Ectodermal cell (in vitro differentiated cells): Measurements from ENCODE around the gene TBC1D14.

Experiments
- H3K27ac ChIP-seq: 2 replicates; pipeline ENCODE4 v1.7.0; 2013; ENCODE audit warnings: mild to moderate bottlenecking, low read depth, low read length; ENCODE audit not compliant: insufficient read depth, poor library complexity, severe bottlenecking
- H3K27me3 ChIP-seq: 2 replicates; pipeline ENCODE4 v1.7.0; 2013; ENCODE audit warnings: mild to moderate bottlenecking, low read length; ENCODE audit not compliant: insufficient read depth, control insufficient read depth, poor library complexity, severe bottlenecking
- H3K36me3 ChIP-seq: one replicate; pipeline ENCODE4 v1.7.0; 2013; ENCODE audit warnings: low read length; ENCODE audit not compliant: control insufficient read depth, insufficient read depth
- H3K4me1 ChIP-seq: one replicate; pipeline ENCODE4 v1.7.0; 2013; ENCODE audit warnings: low read length; ENCODE audit not compliant: control insufficient read depth, insufficient read depth
- H3K4me3 ChIP-seq: 2 replicates; pipeline ENCODE4 v1.7.0; 2013; ENCODE audit warnings: low read depth, low read length, control low read depth; ENCODE audit not compliant: insufficient read depth
- H3K9me3 ChIP-seq: 2 replicates; pipeline ENCODE4 v1.7.0; 2013; ENCODE audit warnings: mild to moderate bottlenecking, low read length, moderate library complexity; ENCODE audit not compliant: control insufficient read depth
- WGBS, 2 experiments: methylation state at CpG; one replicate each; pipeline ENCODE4 v1.1.7; 2013; ENCODE audit warnings: missing lambda C conversion rate in 2 of 2; 5-methylcytosine and 5-hydroxymethylcytosine counted together

Gene TBC1D14

GRCh38 chr4:7027284-7027683, 117.7 kb downstream of the TBC1D14 start:
- Histone ChIP-seq H3K4me1 (no peaks in the 10 kb centered on the region), H3K9me3 (no peaks in the 10 kb centered on the region), H3K4me3 (no peak overlapping the region), H3K36me3 (peaks cover 23% of the 10 kb centered on the region), H3K27me3 (no peaks in the 10 kb centered on the region), H3K27ac (no peak overlapping the region)
- WGBS, 2 experiments: 89 to 94% methylated on average over 7 of the region's 7 CpGs

- no peaks in the 10 kb centered on the region for H3K27me3 ChIP-seq
- no peak overlapping the region for H3K27ac ChIP-seq
- H3K4me1 ChIP-seq: no peaks in the 10 kb centered on the region
- 95 to 97% methylated on average over 5 of the region's 5 CpGs for WGBS, 2 experiments
- H3K36me3 ChIP-seq: peaks cover 23% of the 10 kb centered on the region
- no peaks in the 10 kb centered on the region for H3K9me3 ChIP-seq
- H3K4me3 ChIP-seq: no peak overlapping the region
Observed at GRCh38 chr4:7027913-7028312, 118.3 kb downstream of the TBC1D14 start.

GRCh38 chr4:7029212-7029611, 119.6 kb downstream of the TBC1D14 start:
- WGBS, 2 experiments: 97% methylated on average over 12 of the region's 12 CpGs
- no peaks in the 10 kb centered on the region for H3K27me3 ChIP-seq
- H3K36me3 ChIP-seq: peaks cover 18% of the 10 kb centered on the region
- H3K4me3 ChIP-seq: no peak overlapping the region
- H3K9me3 ChIP-seq: no peaks in the 10 kb centered on the region
- H3K4me1 ChIP-seq: no peaks in the 10 kb centered on the region
- no peak overlapping the region for H3K27ac ChIP-seq

GRCh38 chr4:7029921-7030320, 120.3 kb downstream of the TBC1D14 start:
- Histone ChIP-seq H3K27ac (no peak overlapping the region), H3K4me3 (no peak overlapping the region), H3K27me3 (no peaks in the 10 kb centered on the region), H3K4me1 (no peaks in the 10 kb centered on the region), H3K9me3 (no peaks in the 10 kb centered on the region), H3K36me3 (peaks cover 18% of the 10 kb centered on the region)
- WGBS, 2 experiments: 94 to 96% methylated on average over 10 of the region's 10 CpGs

GRCh38 chr4:7030856-7031255, 121.2 kb downstream of the TBC1D14 start:
- Histone ChIP-seq H3K4me1 (no peaks in the 10 kb centered on the region), H3K36me3 (peaks cover 18% of the 10 kb centered on the region), H3K27ac (no peak overlapping the region), H3K4me3 (no peak overlapping the region), H3K27me3 (no peaks in the 10 kb centered on the region), H3K9me3 (no peaks in the 10 kb centered on the region)
- WGBS, 2 experiments: 96 to 97% methylated on average over 10 of the region's 10 CpGs

GRCh38 chr4:7031558-7032449, 122.2 kb downstream of the TBC1D14 start:
- Histone ChIP-seq H3K27ac (no peak overlapping the region), H3K4me1 (no peaks in the 10 kb centered on the region), H3K36me3 (peaks cover 18% of the 10 kb centered on the region), H3K9me3 (no peaks in the 10 kb centered on the region), H3K4me3 (no peak overlapping the region), H3K27me3 (no peaks in the 10 kb centered on the region)
- 94 to 95% methylated on average over 35 of the region's 35 CpGs for WGBS, 2 experiments

- Histone ChIP-seq H3K4me3 (no peak overlapping the region), H3K4me1 (no peaks in the 10 kb centered on the region), H3K36me3 (peaks cover 14% of the 10 kb centered on the region), H3K27ac (no peak overlapping the region), H3K27me3 (no peaks in the 10 kb centered on the region), H3K9me3 (no peaks in the 10 kb centered on the region)
- 96 to 97% methylated on average over 8 of the region's 8 CpGs for WGBS, 2 experiments
Observed at GRCh38 chr4:7032596-7032995, 123.0 kb downstream of the TBC1D14 start.

- WGBS, 2 experiments: 83 to 84% methylated on average over 20 of the region's 20 CpGs
- H3K4me3 ChIP-seq: no peak overlapping the region
- H3K27me3 ChIP-seq: no peaks in the 10 kb centered on the region
- peaks cover 9% of the 10 kb centered on the region for H3K36me3 ChIP-seq
- H3K27ac ChIP-seq: no peak overlapping the region
- H3K9me3 ChIP-seq: no peaks in the 10 kb centered on the region
- H3K4me1 ChIP-seq: no peaks in the 10 kb centered on the region
Observed at GRCh38 chr4:7034262-7035081, 124.8 kb downstream of the TBC1D14 start.

- Histone ChIP-seq H3K4me1 (peaks cover 6% of the 10 kb centered on the region), H3K27me3 (peaks cover 22% of the 10 kb centered on the region), H3K9me3 (no peaks in the 10 kb centered on the region), H3K27ac (no peak overlapping the region), H3K36me3 (no peaks in the 10 kb centered on the region), H3K4me3 (no peak overlapping the region)
- WGBS, 2 experiments: 65 to 76% methylated on average over 6 of the region's 6 CpGs
Observed at GRCh38 chr4:7037425-7037824, 127.8 kb downstream of the TBC1D14 start.

- 80 to 89% methylated on average over 3 to 4 of the region's 4 CpGs for WGBS, 2 experiments
- H3K27me3 ChIP-seq: peaks cover 29% of the 10 kb centered on the region
- no peak overlapping the region for H3K4me3 ChIP-seq
- no peak overlapping the region for H3K27ac ChIP-seq
- H3K4me1 ChIP-seq: peaks cover 11% of the 10 kb centered on the region
- H3K36me3 ChIP-seq: no peaks in the 10 kb centered on the region
- no peaks in the 10 kb centered on the region for H3K9me3 ChIP-seq
Observed at GRCh38 chr4:7040765-7041164, 131.1 kb downstream of the TBC1D14 start.
